Stimulated activated CD4-positive, alpha-beta T cell treated with anti-CD3 and anti-CD28 coated beads, Interleukin-4, amount 100 ng/mL, for 48 hours (primary cell): ENCODE results near the gene NAT10.
"Not testable (repeated sequence)": the region's sequence is repeated elsewhere in the genome, so short reads cannot be mapped to it uniquely, and the experiment has no call there.

Experiments
- DNase-seq, 2 donors: peaks; one replicate each; pipeline ENCODE4 v3.0.0-alpha.2; 2020; ENCODE audit warnings: low read depth in 2 of 2

Gene NAT10

GRCh38 chr11:34167961-34168360, 62.5 kb downstream of the NAT10 start:
- no peak for DNase-seq

- no peak for DNase-seq
Measured at GRCh38 chr11:34168642-34169420, 63.4 kb downstream of the NAT10 start.

GRCh38 chr11:34169686-34170085, 64.3 kb downstream of the NAT10 start:
- no peak for DNase-seq

- DNase-seq = no peak
Measured at GRCh38 chr11:34173050-34173449, 67.6 kb downstream of the NAT10 start.

GRCh38 chr11:34174412-34175041, 69.1 kb downstream of the NAT10 start:
- DNase-seq = peak; percentile 78

GRCh38 chr11:34175284-34176019, 70.0 kb downstream of the NAT10 start:
- DNase-seq = no peak

GRCh38 chr11:34176751-34177209, 71.4 kb downstream of the NAT10 start:
- DNase-seq = no peak

- DNase-seq = no peak
Measured at GRCh38 chr11:34178209-34178821, 72.9 kb downstream of the NAT10 start.

GRCh38 chr11:34179026-34179675, 73.7 kb downstream of the NAT10 start:
- DNase-seq = no peak

GRCh38 chr11:34180040-34180813, 74.8 kb downstream of the NAT10 start:
- no peak for DNase-seq

- not testable (repeated sequence) for DNase-seq
Measured at GRCh38 chr11:34180814-34181165, 75.4 kb downstream of the NAT10 start.

- DNase-seq = no peak
Measured at GRCh38 chr11:34181251-34181650, 75.8 kb downstream of the NAT10 start.

- no peak for DNase-seq
Measured at GRCh38 chr11:34181856-34182405, 76.5 kb downstream of the NAT10 start.

GRCh38 chr11:34182425-34182824, 77.0 kb downstream of the NAT10 start:
- DNase-seq = no peak

GRCh38 chr11:34182921-34183685, 77.7 kb downstream of the NAT10 start:
- no peak for DNase-seq

GRCh38 chr11:34183848-34184391, 78.5 kb downstream of the NAT10 start:
- DNase-seq = no peak

- no peak for DNase-seq
Measured at GRCh38 chr11:34184505-34185015, 79.1 kb downstream of the NAT10 start.

GRCh38 chr11:34185926-34186841, 80.8 kb downstream of the NAT10 start:
- DNase-seq = no peak
